NCI-H82 treated with DMSO at 0.1 percent for 48 hours (cell line): ENCODE results near the gene TMEM163.
"Not testable (repeated sequence)": the region's sequence is repeated elsewhere in the genome, so short reads cannot be mapped to it uniquely, and the experiment has no call there.

Source experiments
- DNase-seq: peaks from one replicate; lab custom pipeline; 2025; ENCODE audit not compliant: unreplicated experiment; lab: John Stamatoyannopoulos, UW

TMEM163 gene

GRCh38 chr2:134723742-134724141 is 4.9 kb upstream of the TMEM163 start:
- not testable (repeated sequence) for DNase-seq

GRCh38 chr2:134722728-134723127 is 3.9 kb upstream of the TMEM163 start:
- DNase-seq, result no peak

GRCh38 chr2:134721596-134721995 is 2.8 kb upstream of the TMEM163 start:
- no peak for DNase-seq

- DNase-seq, result no peak
These were observed 580 bp downstream of the TMEM163 start for GRCh38 chr2:134718023-134718816.

- no peak for DNase-seq
These were observed 1.3 kb downstream of the TMEM163 start for GRCh38 chr2:134717286-134718022.

- no peak for DNase-seq
These were observed 2.0 kb downstream of the TMEM163 start for GRCh38 chr2:134716721-134717243.

GRCh38 chr2:134715932-134716643 is 2.7 kb downstream of the TMEM163 start:
- no peak for DNase-seq

GRCh38 chr2:134714228-134714627 is 4.6 kb downstream of the TMEM163 start:
- DNase-seq, result no peak

GRCh38 chr2:134713606-134714005 is 5.2 kb downstream of the TMEM163 start:
- DNase-seq, result no peak

GRCh38 chr2:134713176-134713575 is 5.6 kb downstream of the TMEM163 start:
- DNase-seq, result no peak

GRCh38 chr2:134712736-134713135 is 6.1 kb downstream of the TMEM163 start:
- no peak for DNase-seq

GRCh38 chr2:134712299-134712698 is 6.5 kb downstream of the TMEM163 start:
- no peak for DNase-seq

GRCh38 chr2:134711692-134712091 is 7.1 kb downstream of the TMEM163 start:
- no peak for DNase-seq

GRCh38 chr2:134707330-134707676 is 11.5 kb downstream of the TMEM163 start:
- DNase-seq, result no peak

GRCh38 chr2:134706587-134707329 is 12.0 kb downstream of the TMEM163 start:
- no peak for DNase-seq

GRCh38 chr2:134705861-134706586 is 12.8 kb downstream of the TMEM163 start:
- DNase-seq, result no peak

- DNase-seq, result no peak
These were observed 14.6 kb downstream of the TMEM163 start for GRCh38 chr2:134704173-134704572.

GRCh38 chr2:134703426-134703825 is 15.4 kb downstream of the TMEM163 start:
- no peak for DNase-seq

- no peak for DNase-seq
These were observed 18.1 kb downstream of the TMEM163 start for GRCh38 chr2:134700730-134701129.

- DNase-seq, result no peak
These were observed 24.4 kb downstream of the TMEM163 start for GRCh38 chr2:134694411-134694810.
